ENCODE data around the gene HDAC10. TPM values are rescaled to one million over a fixed set of nuclear protein-coding genes. Genes with fewer than 3 reads are reported as not detected.

Gene HDAC10
- total and polyA plus RNA-seq, 7 donors: 4.3 to 19.4 (median 13.5) TPM

DNA sequence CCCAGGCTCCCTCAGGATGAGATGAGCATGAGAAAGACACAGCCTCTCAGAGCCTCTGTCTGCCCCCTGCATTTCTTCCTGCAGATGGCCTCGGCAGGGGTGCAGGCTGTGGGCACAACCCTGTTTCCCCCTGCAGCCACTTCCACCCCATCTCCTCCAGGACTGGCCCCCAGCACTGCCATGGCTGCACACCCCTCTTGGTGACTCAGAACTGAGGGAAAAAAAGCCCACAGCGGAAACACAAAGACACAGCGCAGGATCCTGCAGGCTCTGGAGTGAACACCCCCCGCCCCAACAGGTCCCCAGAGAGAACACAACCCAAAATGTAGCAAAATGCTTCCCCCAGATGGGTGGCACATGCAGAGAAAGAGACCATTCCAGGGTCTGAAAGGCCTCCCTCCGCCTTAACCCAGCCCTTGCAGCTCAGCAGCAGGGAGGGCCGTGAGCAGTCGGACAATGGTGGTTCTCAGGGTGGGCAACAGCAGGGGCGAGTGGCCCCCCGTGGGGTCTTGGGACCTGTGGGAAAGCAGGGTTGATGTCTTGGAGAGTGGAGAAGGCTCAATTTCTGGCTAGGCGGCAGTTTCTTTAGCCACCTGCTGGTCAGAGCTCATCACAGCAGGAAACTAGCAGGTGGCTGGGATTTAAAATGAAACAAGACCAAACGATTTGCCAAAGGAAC lies 14.2 kb downstream of the HDAC10 start:
- H3K36me3 ChIP-seq (ENCODE audit: insufficient read depth in 1 of 2, low read depth in 1 of 2): peaks cover 0 to 60% of the 10 kb centered on the region in 2 donors
- 65 to 67% (median 67%) methylated on average over 10 to 11 of the region's 11 CpGs for WGBS, 3 donors
- H3K27ac ChIP-seq: no peak overlapping the region
- intact Hi-C loops (cut with DNase I): no loop called here
- TF ChIP-seq, protein P1, sequence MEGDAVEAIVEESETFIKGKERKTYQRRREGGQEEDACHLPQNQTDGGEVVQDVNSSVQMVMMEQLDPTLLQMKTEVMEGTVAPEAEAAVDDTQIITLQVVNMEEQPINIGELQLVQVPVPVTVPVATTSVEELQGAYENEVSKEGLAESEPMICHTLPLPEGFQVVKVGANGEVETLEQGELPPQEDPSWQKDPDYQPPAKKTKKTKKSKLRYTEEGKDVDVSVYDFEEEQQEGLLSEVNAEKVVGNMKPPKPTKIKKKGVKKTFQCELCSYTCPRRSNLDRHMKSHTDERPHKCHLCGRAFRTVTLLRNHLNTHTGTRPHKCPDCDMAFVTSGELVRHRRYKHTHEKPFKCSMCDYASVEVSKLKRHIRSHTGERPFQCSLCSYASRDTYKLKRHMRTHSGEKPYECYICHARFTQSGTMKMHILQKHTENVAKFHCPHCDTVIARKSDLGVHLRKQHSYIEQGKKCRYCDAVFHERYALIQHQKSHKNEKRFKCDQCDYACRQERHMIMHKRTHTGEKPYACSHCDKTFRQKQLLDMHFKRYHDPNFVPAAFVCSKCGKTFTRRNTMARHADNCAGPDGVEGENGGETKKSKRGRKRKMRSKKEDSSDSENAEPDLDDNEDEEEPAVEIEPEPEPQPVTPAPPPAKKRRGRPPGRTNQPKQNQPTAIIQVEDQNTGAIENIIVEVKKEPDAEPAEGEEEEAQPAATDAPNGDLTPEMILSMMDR (IDR thresholded peaks at IDR 0.05): peak; percentile 14
- H3K27me3 ChIP-seq (ENCODE audit: insufficient read depth in 3 of 3, low read length in 2 of 3): no peaks in the 10 kb centered on the region
- no peak overlapping the region for H3K4me3 ChIP-seq
- ATAC-seq: no peak
- no peaks in the 10 kb centered on the region for H3K9me3 ChIP-seq
- peaks cover 11% of the 10 kb centered on the region for H3K4me1 ChIP-seq
- DNase-seq: no peak

DNA sequence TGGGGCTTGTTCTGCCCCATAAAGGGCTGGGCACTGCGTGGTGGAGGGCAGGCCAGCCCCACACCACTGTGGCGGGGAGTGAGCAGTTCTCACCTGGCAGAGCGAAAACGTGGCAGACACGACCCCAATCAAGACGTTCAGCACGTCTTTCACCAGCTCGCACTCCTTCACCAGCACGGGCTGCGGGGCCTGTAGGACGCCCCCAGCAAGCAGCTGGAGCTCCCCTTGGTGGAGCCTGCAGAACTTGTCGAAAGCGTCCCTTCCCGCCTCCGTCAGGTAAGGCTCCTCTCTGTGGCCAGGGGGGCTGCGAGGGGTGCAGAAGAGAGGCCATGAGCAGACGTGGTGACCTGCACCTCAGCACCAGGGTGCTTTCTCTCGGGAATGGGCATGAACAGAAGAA lies 17.8 kb downstream of the HDAC10 start:
- ATAC-seq (no peak), DNase-seq (no peak)
- no peaks in the 10 kb centered on the region for H3K4me1 ChIP-seq
- no peaks in the 10 kb centered on the region for H3K27me3 ChIP-seq (ENCODE audit: insufficient read depth in 3 of 3, low read length in 2 of 3)
- H3K27ac ChIP-seq: no peak overlapping the region
- H3K4me3 ChIP-seq: no peak overlapping the region
- H3K9me3 ChIP-seq: no peaks in the 10 kb centered on the region
- 90% methylated on average over 18 of the region's 18 CpGs for WGBS, 3 donors
- TF ChIP-seq, protein P1 (IDR thresholded peaks at IDR 0.05): no peak
- intact Hi-C loops (cut with DNase I): no loop called here
- peaks cover 0 to 58% of the 10 kb centered on the region in 2 donors for H3K36me3 ChIP-seq (ENCODE audit: insufficient read depth in 1 of 2, low read depth in 1 of 2)

DNA sequence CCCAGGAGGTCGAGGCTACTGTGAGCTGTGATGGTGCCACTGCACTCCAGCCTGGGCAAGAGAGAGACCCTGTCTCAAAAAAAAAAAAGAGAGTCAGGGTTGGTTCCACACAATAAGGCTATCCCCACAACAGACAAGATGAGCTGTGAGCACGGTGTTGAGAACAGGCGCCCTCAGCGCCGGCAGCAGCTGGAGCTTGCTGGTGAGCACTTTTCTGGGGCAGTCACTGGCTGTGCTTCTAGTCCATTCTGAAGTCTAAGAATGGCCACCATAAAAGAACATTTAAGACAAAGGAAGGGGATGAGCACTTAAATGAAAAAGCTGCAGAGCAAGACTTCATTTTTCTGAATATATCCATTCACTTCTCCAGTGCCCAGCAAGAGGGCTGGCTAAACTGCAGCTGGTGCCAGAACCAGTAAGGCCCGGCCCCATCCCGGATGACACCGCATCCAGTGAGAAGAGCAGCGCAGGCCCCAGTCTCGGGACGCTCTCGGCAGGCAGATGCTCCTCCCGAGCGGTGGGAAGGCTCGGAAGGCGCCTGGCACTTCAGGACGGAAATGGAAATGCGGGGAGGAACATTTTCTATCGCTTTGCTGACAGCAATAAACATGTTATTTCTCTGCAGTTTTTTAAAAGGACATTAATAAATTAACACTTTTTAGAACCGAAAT lies 18.4 kb downstream of the HDAC10 start:
- Histone ChIP-seq H3K9me3 (no peaks in the 10 kb centered on the region), H3K27ac (no peak overlapping the region), H3K4me1 (no peaks in the 10 kb centered on the region), H3K36me3 (ENCODE audit: insufficient read depth in 1 of 2, low read depth in 1 of 2) (peaks cover 0 to 58% of the 10 kb centered on the region in 2 donors), H3K27me3 (ENCODE audit: insufficient read depth in 3 of 3, low read length in 2 of 3) (no peaks in the 10 kb centered on the region), H3K4me3 (no peak overlapping the region)
- ATAC-seq (no peak), DNase-seq (no peak)
- TF ChIP-seq, protein P1 (IDR thresholded peaks at IDR 0.05): no peak
- intact Hi-C loops (cut with DNase I): no loop called here
- 89% methylated on average over 20 of the region's 20 CpGs for WGBS, 3 donors

GRCh38 chr22:50229370-50229769 lies 21.7 kb downstream of the HDAC10 start:
- no peaks in the 10 kb centered on the region for H3K27me3 ChIP-seq (ENCODE audit: insufficient read depth in 3 of 3, low read length in 2 of 3)
- no peak overlapping the region for H3K4me3 ChIP-seq
- no peak for ATAC-seq
- no peaks in the 10 kb centered on the region for H3K9me3 ChIP-seq
- TF ChIP-seq, protein P1 (IDR thresholded peaks at IDR 0.05): no peak
- no peaks in the 10 kb centered on the region for H3K4me1 ChIP-seq
- no peak overlapping the region for H3K27ac ChIP-seq
- 94% methylated on average over 16 of the region's 16 CpGs for WGBS, 3 donors
- peaks cover 0 to 76% of the 10 kb centered on the region in 2 donors for H3K36me3 ChIP-seq (ENCODE audit: insufficient read depth in 1 of 2, low read depth in 1 of 2)
- intact Hi-C loops (cut with DNase I): no loop called here
- peak in 1 of 2 donors; percentile 39 for DNase-seq

Data from psoas muscle (tissue), 8 donors.